Islet of Langerhans (tissue), 1 donor: ENCODE results near the gene EYS.

Experiments
- FAIRE-seq: peaks from one replicate; lab custom pipeline; 2011; peaks lifted over from hg19 to GRCh38; lab: Jason Lieb, UNC

EYS gene

GRCh38 chr6:64590965-64591675 lies 1115.9 kb downstream of the EYS start:
- no peak for FAIRE-seq

GRCh38 chr6:64589961-64590360 lies 1117.1 kb downstream of the EYS start:
- FAIRE-seq: no peak

GRCh38 chr6:64580346-64580745 lies 1126.7 kb downstream of the EYS start:
- FAIRE-seq: no peak

- FAIRE-seq: no peak
These were observed 1153.7 kb downstream of the EYS start for GRCh38 chr6:64553249-64553786.

- FAIRE-seq: no peak
These were observed 1159.3 kb downstream of the EYS start for GRCh38 chr6:64547594-64548268.

GRCh38 chr6:64539917-64540316 lies 1167.1 kb downstream of the EYS start:
- no peak for FAIRE-seq

- no peak for FAIRE-seq
These were observed 1168.3 kb downstream of the EYS start for GRCh38 chr6:64538722-64539121.

- FAIRE-seq: no peak
These were observed 1179.1 kb downstream of the EYS start for GRCh38 chr6:64527899-64528298.

GRCh38 chr6:64522859-64523258 lies 1184.2 kb downstream of the EYS start:
- FAIRE-seq: no peak

GRCh38 chr6:64520050-64520449 lies 1187.0 kb downstream of the EYS start:
- FAIRE-seq: no peak

- no peak for FAIRE-seq
These were observed 1190.6 kb downstream of the EYS start for GRCh38 chr6:64516393-64516792.

GRCh38 chr6:64507661-64508060 lies 1199.4 kb downstream of the EYS start:
- no peak for FAIRE-seq

- FAIRE-seq: no peak
These were observed 1201.7 kb downstream of the EYS start for GRCh38 chr6:64505312-64505711.

- no peak for FAIRE-seq
These were observed 1202.5 kb downstream of the EYS start for GRCh38 chr6:64504503-64504902.

GRCh38 chr6:64502801-64503200 lies 1204.2 kb downstream of the EYS start:
- no peak for FAIRE-seq

- no peak for FAIRE-seq
These were observed 1209.4 kb downstream of the EYS start for GRCh38 chr6:64497634-64498033.

GRCh38 chr6:64489763-64490162 lies 1217.3 kb downstream of the EYS start:
- no peak for FAIRE-seq

- FAIRE-seq: no peak
These were observed 1220.3 kb downstream of the EYS start for GRCh38 chr6:64486578-64487351.

- no peak for FAIRE-seq
These were observed 1223.0 kb downstream of the EYS start for GRCh38 chr6:64483956-64484499.

GRCh38 chr6:64482631-64483030 lies 1224.4 kb downstream of the EYS start:
- FAIRE-seq: no peak

- no peak for FAIRE-seq
These were observed 1227.9 kb downstream of the EYS start for GRCh38 chr6:64479134-64479533.

- FAIRE-seq: no peak
These were observed 1229.6 kb downstream of the EYS start for GRCh38 chr6:64477391-64477790.

GRCh38 chr6:64476935-64477334 lies 1230.1 kb downstream of the EYS start:
- FAIRE-seq: no peak
